AG04450 (cell line): ENCODE results near the gene DLX1. TPM values are rescaled to one million over a fixed set of nuclear protein-coding genes. Genes with fewer than 3 reads are reported as not detected.
"Not testable (repeated sequence)": the region's sequence is repeated elsewhere in the genome, so short reads cannot be mapped to it uniquely, and the experiment has no call there.

Experiments used
- CTCF ChIA-PET: fragments of 300-600, 350-600 bp; formaldehyde crosslinking; extraction: SDS; loops from one replicate; lab custom pipeline; 2022; ENCODE audit warnings: antibody characterized with exemption, inconsistent platforms; lab: Charles Lee
- POLR2A ChIA-PET: fragments of 350-600 bp; formaldehyde crosslinking; extraction: SDS; loops from one replicate; lab custom pipeline; 2021; ENCODE audit warnings: antibody characterized with exemption, inconsistent platforms; lab: Yijun Ruan, JAX
- DNase-seq: peaks from one replicate; pipeline ENCODE4 v3.0.0-alpha.2; 2011; ENCODE audit warnings: low read depth, low spot score
- H3K27ac ChIP-seq: one replicate; pipeline ENCODE4 v1.5.1; 2012; ENCODE audit warnings: low read depth, low read length, control low read depth
- H3K27me3 ChIP-seq: one replicate; pipeline ENCODE4 v1.6.0; 2012; ENCODE audit warnings: low read length; ENCODE audit not compliant: control insufficient read depth, insufficient read depth
- H3K4me3 ChIP-seq: 2 replicates; pipeline ENCODE4 v1.5.1; 2011; ENCODE audit warnings: mild to moderate bottlenecking, low read depth, low read length, control low read depth
- H3K9me3 ChIP-seq: 2 replicates; pipeline ENCODE4 v1.5.1; 2012; ENCODE audit warnings: low read length; ENCODE audit not compliant: control insufficient read depth, insufficient read depth
- polyA plus RNA-seq: library from polyadenylated mRNA; depleted of rRNA; stranded (reverse); fragments of >200 nt; gene quantifications from 2 replicates; pipeline ENCODE4 v1.2.3, GENCODE V29; 2011
- TF ChIP-seq, protein P1 (sequence below): IDR thresholded peaks from 2 replicates; pipeline ENCODE4 v1.5.1; 2011; ENCODE audit warnings: low read depth, low read length, control low read depth, inconsistent platforms

DLX1 gene
- polyA plus RNA-seq, 1 experiment: 2.2 TPM

DNA sequence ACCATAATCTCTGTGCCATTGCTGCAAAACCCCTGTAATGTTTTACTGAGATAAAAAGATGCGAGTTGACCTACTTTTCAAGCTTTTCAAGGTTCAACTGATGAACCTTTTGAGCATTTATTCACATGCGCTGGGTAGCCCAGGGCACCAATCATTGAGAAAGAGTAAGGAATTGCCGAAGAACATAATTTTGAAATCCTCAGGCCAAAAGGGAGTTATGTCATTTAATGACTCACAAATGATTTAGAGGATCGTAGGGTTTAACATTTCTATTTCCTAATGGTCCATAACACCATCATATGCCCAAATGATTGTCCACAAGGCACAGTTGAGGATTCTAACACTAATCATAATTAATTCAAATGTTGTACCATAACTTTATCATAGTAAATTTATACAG is 20.2 kb upstream of the DLX1 start:
- H3K4me3 ChIP-seq: no peak overlapping the region
- no peak for DNase-seq
- CTCF ChIA-PET: no interaction called here
- TF ChIP-seq, protein P1, sequence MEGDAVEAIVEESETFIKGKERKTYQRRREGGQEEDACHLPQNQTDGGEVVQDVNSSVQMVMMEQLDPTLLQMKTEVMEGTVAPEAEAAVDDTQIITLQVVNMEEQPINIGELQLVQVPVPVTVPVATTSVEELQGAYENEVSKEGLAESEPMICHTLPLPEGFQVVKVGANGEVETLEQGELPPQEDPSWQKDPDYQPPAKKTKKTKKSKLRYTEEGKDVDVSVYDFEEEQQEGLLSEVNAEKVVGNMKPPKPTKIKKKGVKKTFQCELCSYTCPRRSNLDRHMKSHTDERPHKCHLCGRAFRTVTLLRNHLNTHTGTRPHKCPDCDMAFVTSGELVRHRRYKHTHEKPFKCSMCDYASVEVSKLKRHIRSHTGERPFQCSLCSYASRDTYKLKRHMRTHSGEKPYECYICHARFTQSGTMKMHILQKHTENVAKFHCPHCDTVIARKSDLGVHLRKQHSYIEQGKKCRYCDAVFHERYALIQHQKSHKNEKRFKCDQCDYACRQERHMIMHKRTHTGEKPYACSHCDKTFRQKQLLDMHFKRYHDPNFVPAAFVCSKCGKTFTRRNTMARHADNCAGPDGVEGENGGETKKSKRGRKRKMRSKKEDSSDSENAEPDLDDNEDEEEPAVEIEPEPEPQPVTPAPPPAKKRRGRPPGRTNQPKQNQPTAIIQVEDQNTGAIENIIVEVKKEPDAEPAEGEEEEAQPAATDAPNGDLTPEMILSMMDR: no peak
- POLR2A ChIA-PET: no interaction called here
- H3K27ac ChIP-seq: no peak overlapping the region
- H3K9me3 ChIP-seq: no peaks in the 10 kb centered on the region
- H3K27me3 ChIP-seq: no peaks in the 10 kb centered on the region

DNA sequence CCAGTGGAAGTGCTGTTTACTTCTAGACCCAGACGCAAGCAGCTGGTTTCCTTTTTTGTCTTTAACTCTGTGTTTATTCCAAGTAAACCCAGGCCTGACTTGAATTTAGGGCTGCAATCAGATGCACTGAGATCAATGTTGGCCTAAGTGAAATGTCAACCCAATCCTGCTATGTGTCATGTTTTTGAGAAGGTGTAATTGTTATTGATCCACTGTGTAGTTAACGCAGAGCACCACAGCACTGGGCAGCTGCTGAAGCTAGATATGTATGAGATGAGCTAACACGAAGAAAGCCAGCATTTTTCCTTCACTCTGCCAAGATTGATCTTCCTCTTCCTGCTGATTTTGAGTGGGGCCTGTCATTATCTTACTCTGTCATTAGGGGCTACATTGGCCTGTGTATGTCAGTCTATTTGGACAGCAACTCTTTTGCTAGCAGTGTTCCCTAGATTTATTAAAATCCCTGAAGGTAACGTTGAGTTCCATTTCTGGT is 18.9 kb upstream of the DLX1 start:
- Histone ChIP-seq H3K4me3 (no peak overlapping the region), H3K9me3 (no peaks in the 10 kb centered on the region), H3K27me3 (no peaks in the 10 kb centered on the region), H3K27ac (no peak overlapping the region)
- TF ChIP-seq, protein P1: no peak
- DNase-seq: no peak
- ChIA-PET POLR2A (no interaction called here), CTCF (interaction anchor here (0.6 kb wide), 2 partner anchors 68 to 1067 kb away, joined by 3 to 5 read pairs; no protein-coding TSS in a partner anchor)

DNA sequence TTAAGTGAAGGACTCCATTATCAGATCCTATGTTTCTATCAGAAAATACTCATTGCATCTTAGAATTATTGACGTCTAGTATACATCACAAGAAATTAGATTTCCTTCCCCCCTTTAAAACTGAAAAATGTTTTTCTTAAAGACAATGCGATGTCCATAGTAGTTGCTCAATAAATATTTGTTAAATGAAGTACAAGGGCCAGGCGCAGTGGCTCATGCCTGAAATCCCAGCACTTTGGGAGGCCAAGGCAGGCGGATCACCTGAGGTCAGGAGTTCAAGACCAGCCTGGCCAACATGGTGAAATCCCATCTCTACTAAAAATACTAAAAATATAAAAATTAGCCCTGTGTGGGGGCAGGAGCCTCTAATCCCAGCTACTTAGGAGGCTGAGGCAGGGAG is 17.4 kb upstream of the DLX1 start:
- H3K27me3 ChIP-seq, DNase-seq, H3K27ac ChIP-seq, CTCF ChIA-PET, H3K9me3 ChIP-seq, H3K4me3 ChIP-seq, POLR2A ChIA-PET: not testable (repeated sequence)

GRCh38 chr2:172070936-172071335 is 14.4 kb upstream of the DLX1 start:
- ChIA-PET CTCF (no interaction called here), POLR2A (no interaction called here)

DNA sequence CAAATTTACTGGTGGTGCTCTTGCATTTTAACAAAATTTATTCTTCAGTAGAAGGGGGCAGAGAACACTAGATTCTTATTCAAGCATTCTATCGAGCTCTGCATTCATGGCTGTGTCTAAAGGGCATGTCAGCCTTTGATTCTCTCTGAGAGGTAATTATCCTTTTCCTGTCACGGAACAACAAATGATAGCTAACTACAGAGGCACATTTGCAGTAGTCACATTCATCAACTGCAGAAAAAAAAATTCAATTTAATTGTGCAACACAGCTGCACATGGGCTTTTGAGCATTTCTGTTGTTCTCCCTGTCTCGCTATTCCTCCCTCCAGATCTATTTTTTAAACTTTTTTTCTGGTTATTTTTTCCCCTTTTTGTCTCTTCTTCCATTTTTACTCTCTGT is 13.0 kb upstream of the DLX1 start:
- Histone ChIP-seq H3K9me3 (no peaks in the 10 kb centered on the region), H3K4me3 (no peak overlapping the region), H3K27me3 (no peaks in the 10 kb centered on the region), H3K27ac (no peak overlapping the region)
- ChIA-PET CTCF (no interaction called here), POLR2A (no interaction called here)
- DNase-seq: no peak
- TF ChIP-seq, protein P1: no peak

More at GRCh38 chr2:172070936-172071335, 14.4 kb upstream of the DLX1 start:
- Histone ChIP-seq H3K27ac (no peak overlapping the region), H3K4me3 (no peak overlapping the region), H3K9me3 (no peaks in the 10 kb centered on the region), H3K27me3 (no peaks in the 10 kb centered on the region)
- TF ChIP-seq, protein P1: no peak
- no peak for DNase-seq
